Inflammatory macrophage treated with lipopolysaccharide for 4 hours (primary cell): Measurements from ENCODE around the gene P2RX2.

Source experiments
- DNase-seq: peaks from one replicate; pipeline ENCODE4 v3.0.0-alpha.2; 2020

The P2RX2 gene

DNA sequence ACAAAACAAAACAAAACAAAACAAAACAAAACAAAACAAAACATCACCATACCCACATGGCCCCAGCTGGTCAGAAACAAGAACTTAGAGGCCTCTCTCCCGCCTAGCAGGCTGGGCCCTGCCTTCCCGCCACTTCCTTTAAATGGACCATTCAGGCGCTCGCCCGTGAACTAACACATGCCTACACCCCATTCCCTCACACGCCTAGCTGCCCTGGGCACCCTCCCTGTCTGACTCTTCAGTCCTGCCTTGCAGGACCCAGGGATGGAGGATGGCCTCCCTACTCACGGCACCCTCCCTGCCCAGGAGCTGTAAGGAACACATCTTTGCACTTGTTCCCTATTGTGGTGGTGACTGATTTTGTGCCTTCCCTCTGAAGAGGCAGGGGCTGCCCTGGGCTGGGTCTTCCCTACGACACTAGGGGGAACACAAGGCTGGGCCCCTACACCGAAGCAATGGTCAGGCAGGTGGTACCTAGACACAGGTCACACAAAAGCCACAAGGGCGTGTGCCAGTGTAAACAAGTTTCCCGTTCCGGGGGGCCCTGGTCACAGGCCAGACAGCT, 21.5 kb downstream of the P2RX2 start:
- no peak for DNase-seq

DNA sequence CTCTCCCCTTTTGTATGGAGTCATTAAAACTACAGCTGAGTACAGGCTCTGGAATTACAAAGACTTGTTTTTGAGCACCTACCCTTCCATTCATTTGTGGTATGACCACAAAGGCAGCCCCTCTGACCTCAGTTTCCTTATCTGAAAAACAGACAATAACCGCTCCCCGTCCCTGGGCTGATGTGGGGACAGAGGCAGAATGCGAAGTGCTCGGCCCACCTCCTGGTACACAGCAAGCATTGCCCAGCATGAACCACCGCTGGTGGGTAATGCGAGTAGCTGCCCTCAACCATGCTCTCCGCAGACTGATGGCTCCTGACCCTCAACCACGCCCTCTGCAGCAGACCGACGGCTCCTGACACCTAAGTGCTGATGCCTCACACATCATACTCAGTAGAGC, 22.4 kb downstream of the P2RX2 start:
- DNase-seq = no peak

DNA sequence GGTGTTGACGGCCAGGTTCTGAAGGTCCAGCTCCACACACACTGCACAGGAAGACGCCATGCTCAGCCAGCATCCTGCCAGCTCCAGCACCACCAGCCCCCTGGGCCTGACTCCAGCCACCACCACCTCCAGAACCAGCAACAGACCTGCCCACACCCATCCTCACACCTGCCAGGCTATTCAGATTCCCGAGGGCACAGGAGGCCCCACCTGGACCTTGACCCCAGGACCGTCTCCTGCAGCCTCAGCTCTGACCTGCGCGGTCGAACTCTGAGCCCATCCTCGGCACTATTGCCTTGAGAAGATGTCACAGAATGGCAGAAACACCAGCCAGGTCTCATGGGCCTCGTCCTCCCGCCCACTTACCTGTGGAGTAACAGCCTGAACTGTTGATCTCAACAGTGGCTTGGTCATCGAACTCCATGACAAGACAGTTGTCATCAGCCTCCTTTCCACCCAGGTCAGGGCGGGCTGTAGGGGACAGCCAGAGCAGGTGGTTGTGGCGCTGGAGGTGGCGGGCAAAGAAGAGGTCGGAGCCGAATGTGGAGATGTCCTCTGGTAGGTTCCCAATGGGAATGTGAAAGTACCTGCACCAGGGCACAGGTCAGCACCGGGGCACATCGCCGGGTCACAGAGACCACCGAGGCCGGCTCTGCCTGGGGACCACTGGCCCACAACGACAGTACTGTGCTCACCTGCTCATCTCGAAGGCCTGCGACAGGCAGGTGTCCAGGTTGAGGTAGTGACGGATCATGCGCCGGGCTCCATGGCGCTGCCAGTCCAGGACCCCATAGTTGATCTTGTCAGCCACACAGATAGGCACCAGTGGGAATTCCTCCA, 23.5 kb downstream of the P2RX2 start:
- no peak for DNase-seq

DNA sequence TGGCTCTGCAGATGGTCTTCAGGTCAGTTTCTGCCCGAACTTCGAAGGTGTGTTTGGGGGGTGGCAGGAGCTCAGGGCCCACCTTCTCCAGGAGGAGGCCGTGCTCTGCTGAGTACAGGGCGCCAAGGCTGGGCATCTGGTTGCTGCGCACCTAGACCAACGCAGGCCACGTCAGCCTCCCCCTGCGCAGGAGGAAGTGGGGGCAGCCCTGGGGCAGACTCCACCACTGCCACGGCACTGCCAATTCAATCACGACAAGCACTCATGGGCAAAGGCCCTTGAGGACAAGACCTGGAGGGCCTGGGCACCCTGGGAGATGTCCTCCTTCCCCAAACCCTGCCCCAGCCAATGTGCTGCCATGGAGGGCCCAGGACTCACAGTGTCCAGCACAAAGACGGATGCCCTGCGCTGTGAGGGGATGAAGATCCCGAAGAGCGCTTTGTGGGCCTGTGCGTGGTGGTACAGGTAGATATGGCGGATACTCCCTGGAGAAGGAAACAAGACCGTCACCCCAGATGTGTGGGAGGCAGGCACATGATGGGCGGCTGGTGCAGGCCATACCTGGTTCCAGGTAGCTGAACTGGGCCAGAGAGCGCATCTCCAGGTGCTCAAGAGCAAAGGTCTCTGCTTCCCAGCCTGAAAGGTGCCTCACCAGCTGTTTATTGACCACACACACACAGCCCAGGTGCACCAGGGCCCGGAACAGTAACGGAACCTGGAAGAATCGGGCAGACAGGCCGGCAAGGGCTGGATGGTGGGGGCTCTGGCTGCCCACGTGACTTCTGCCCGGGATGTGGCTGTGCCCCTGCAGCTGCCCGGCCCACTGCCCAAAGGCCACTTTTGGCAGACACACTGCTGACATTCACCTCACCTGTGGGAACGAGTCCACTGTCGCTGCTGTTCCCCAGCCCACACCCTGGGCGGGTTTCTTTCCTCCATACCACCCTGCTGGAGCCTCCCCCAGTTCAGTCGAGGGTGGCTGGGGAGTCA, 24.6 kb downstream of the P2RX2 start:
- DNase-seq = no peak

DNA sequence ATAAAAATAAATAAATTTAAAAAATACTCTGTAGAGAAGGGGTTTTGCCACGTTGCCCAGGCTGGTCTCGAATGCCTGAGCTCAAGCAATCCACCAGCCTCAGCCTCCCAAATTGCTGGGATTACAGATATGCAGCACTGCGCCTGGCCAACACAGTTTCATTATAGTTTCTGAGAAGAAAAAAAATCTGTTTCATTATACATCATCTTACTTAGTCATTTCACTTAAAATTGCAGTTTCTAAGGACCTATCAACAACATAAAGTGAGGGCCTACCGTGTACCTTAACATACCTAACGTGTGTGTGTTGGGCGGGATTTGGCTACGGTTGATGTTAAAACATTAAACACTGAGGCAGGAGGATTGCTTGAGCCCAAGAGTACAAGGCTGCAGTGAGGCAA, 28.3 kb downstream of the P2RX2 start:
- no peak for DNase-seq

DNA sequence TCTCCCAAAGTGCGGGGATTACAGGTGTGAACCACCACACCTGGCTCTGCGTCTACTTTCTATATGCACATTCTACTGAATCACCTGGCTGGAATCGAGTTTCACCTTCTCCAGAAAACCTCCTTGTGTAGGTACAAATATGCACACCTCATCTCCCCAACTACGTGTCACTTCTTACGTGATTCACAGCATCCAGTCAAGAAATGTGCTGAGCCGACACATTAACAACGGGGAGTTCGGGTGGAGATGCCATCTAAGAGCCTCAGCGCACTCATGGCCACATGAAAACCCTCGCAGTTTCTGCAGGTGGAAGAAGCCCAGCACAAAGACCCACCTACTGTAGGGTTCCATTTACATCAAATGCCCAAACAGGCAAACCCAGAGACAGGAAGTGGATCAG, 29.3 kb downstream of the P2RX2 start:
- DNase-seq = no peak

DNA sequence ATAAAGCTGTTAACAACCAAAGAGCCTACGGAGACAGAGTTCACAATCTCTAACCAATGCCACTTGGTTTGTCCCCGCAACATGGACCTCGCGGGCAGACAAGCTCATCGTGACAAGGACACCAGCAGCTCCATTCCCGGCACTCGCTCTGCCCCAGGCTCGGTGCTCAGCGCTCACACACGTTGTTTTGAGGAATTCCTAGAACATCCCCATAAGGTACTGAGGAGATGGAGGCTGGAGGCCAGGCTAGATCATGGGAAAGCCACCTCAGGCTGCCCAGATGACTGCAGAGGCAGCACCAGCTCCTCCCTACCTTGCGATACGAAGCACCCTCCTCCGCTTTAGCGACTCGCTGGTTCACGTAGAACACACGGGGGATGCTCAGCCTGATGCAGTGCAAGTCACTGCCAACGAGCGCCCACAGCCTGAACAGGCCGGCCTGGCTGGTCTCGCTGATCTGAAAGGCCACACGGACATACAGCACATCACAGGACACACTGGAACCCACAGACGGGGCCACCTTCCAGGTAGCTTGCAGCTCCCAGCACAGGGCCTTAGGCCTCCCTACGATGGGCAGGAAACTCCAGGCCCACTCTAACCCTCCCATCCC, 30.1 kb downstream of the P2RX2 start:
- no peak for DNase-seq

DNA sequence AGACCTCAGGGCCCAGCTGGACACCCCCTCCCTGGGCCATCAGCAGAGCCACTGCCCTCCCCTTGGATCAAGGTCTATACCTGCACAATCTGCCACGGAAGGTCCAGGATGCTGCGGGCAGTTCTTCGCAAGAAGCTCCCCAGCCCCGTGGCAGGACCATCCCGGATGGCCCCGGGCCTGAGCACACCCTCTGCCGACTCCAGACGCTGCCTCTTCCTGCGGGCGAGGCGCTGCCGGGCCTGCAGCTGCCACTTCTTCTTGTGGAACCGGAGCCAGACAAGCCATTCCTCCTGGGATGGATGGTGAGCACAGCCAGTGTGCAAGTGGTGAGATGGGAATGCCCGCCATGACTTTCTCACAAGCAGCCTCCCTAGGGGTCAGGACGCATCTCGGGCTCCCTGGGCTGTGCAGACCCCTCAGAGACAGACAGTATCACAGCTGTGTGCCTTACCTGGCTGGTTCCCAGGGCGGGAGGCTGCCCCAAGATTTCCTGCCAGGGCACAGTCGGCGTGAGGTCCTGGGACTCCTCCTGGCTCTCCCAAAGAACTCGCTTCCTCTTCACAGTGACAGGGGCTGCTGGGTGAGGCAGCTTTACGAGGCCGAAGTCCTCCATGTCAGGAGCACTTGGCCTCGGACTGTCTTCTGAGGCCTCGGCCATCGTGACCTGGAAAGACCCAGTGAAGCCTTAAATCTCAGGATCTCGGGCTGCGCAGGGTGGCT, 30.8 kb downstream of the P2RX2 start:
- DNase-seq = no peak

DNA sequence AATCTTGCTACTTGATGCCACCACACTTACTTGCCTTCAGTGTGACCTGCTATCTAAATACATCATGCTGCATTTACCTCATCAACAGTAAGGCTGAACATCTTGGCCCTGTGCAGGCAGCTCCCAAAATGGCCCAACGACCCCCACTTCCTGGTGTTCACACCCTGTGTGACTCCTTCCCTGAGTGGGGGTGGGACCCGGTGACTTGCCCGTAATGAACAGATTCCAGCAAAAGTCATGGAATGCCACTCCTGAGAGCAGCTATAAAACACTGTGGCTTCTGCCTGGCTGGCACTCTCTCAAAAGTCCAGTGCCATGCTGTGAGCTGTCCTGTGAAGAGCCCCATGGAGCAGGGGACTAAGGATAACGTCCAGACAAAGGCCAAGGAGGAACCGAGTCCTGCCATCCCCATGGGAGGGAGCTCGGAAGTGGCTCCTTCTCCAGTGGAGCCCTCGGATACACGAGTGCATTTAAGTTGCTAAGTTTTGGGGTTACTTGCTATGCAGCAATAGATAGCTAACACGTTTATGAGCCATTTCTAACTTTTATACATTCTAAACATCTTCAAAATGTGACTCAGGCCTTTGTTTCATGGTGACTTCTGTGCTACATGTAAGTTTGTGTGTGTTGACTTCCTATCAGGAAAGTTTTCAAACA, 33.0 kb downstream of the P2RX2 start:
- DNase-seq = no peak

DNA sequence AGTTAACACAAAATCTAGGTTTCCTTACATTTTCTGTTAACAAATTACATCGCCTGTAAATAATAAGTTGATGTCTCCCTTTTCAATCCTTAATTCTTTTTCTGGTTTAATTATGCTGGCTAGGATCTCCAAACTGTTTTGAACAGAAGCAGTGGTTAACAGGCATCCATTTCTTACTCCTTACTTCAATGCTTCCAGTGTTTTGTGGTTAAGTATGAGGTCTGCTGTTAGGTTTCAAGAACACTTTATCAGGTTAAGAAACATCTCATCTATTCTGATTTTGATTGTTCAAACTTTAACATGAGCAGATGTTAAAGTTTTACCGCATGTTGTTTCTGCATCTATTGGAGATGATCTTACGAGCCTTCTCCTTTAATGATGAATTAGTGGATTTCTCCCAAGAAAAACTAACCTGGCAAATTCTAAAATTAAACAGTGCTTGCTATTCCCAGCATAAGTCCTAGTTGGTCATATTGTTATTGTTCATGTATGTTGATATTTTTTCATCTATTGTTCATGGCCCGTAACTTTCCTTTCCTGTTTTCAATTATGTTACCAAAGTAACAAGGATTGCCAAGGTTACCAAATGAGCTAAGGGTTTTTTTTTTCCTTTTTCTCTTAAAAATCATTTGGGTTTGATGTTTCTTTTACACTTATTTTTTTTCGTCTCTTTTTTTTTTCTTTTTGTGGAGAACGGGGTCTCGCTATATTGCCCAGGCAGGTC, 35.2 kb downstream of the P2RX2 start:
- no peak for DNase-seq

DNA sequence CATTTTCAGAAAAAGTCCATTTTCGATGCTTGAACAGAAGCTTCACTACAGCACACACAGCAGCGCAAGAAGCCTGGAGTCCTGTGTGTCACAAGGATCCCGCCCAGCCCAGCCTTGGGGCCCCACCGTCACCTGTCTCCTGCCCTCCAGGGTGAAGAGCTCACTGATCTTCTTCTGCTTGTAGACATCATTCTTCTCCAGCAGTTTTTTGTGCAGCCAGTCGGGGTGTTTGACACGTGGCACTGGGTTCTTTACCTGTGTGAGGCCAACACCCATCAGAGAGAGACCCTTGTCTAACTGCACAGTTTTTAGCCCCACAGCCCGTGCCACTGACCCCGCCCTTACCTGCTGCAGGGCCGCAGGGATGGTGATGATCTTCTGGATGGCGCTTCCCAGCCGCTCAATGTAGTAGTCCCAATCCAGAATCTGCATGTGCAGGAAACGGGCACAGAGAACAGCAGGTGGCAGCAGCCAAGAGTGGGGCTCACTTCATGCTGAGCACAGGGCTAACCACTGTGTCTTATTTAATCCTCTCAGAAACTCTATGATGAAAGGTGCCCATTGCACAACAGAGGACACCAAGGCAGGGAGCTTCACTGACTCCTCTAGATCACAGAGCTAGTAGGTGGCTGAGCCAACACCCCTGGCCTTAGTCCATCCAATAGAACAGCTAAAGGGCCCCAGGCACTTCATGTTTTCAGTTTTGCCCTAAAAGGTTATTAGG, 38.6 kb downstream of the P2RX2 start:
- peak; percentile 2 for DNase-seq

DNA sequence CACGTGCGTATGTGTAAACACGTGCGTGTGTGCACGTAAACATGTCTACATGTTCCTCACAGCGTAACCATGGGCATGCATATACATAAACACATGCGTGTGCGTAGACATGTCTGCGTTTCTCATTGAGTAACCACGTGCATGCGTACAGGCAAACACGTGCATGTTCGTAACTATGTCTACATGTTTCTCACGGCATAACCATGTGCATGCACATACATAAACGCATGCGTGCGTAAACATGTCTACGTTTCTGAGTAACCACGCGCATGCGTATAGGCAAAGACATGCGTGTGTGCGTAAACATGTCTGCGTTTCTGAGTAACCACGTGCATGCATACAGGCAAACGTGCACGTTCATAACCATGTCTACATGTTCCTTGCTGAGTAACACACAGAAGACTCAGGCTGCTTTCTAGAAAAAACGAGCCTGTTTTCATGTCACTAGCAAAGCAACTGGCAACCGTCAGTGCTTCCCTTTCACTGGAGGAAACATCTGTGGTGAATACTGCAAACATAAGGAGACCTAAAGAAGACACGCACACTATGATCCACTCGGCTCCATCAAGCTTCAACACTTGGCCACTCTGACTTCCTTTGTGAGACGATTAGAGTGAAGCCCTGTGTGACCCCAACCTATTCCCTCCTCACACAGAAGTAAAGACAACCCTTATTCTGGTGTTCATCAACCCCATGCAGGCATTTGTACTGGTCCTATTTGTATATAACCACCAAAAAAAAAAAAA, 39.7 kb downstream of the P2RX2 start:
- no peak for DNase-seq

DNA sequence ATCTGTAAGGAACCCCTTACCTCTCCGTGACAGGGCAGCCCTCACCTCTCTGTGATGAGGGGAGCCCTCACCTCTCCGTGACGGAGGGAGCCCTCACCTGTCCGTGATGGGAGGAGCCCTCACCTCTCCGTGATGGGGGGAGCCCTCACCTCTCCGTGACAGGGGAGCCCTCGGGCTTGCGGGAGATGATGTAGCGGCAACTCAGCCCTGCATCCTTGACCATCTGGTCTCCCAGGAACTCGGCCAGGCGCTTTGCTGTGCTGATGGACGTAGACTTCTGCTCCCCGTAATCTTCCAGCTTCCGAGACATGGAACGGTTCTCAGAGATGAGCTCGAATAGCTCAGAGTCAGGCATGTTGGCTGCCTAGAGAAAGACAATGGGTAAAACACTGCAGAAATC, 40.6 kb downstream of the P2RX2 start:
- DNase-seq = no peak

DNA sequence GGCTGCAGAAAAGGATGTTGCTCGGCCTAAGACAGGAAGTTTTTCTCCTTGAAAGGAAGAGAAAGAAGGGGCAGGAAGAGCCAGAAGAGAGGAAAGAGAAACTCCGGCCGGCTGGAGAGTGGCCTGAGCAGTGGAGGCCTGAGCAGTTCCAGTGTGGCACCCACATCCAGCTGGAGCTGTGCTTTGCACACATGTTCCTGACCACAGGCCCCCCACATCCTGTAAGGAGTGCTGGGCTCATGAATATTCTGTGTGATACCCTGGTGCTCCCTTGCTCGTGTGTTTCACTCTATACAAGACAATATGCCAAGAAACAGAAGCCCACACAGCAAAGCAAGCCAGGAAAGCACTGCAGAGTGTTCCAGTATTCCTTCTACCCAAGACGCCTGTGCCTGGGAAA, 41.5 kb downstream of the P2RX2 start:
- no peak for DNase-seq

DNA sequence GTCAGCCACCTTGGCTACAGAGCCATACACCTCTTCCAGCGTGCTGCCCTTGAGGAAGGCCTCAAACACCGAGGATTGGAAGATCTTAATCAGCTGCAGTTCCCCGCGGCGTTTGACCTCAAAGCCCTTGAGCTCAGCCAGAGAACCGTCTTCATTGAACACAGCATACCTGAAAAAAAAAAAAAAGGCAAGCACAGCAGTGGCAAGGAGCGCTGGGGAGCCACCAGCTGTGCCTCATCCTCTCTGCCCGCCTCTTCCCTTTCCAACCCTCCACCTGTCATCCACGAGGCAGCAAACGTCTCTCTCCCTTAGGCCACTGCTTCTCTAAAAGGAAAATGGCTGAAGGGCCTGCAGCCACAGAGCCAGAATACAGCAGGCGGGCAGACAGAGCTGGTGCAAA, 42.4 kb downstream of the P2RX2 start:
- DNase-seq = no peak

DNA sequence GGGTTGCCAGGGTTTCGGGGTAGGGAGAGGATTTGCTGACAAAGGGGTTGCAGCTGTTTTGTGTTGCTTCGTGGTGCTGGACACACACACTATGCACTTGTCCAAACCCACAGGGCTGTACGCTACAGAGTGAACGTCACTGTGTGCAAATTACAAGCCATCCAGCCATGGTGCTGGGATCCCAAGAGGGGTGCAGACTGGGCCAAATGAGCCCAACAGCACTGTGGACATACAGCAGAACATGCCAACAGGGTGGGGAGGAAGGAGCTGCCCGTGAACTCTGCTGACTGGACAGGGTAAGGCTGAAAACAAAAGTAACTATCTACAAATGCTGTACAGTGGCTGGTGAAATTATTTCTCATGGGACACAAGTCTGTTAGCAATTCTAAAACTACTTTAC, 43.4 kb downstream of the P2RX2 start:
- no peak for DNase-seq

DNA sequence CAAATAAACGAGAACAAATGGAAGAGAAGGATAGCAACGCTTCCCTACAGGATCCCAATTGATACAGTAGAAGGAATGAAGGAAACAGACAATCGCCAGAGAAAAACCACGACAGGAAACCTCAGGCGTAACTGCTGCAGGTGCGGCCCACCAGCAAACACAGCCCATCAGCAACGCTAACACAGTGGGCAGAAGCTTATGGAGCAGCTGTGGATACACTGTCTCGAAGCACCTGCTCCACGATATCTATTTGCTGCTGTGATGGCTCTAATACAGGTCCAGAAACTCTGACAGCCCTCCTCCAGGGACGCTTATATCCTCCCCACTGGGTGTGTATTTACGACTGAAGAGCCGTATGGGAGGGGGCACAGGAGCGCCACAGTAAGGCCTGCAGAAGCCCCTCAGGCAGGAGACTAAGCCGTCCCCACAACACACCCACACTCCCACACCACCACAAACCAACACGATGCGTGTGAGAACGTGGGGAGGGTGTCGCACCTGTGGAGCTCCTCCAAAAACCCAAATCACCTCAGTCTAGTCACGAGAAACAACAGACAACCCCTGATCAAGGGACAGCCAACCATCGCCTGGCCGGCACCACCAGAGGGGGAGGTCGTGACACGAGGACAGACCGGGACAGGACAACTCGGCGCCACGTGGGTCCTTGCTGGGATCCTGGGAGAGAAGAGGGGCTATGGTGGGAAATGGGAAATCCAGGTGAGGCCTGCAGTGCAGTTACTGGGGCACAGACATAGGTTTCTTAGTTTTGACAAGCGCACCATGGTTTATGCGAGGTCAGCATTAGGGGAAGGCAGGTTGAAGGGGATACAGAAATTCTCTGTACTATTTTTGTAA, 44.6 kb downstream of the P2RX2 start:
- DNase-seq = no peak
